OCI-LY1 (cell line): ENCODE measurements around the gene HCST.

ENCODE experiments used
- CTCF ChIP-seq: fragments of 200-600 bp; sonication (generic), shearing (Covaris generic); IDR thresholded peaks from 2 replicates; pipeline ENCODE4 v1.5.1; 2017; ENCODE audit warnings: mild to moderate bottlenecking, antibody characterized with exemption, low read length, moderate library complexity, mixed read lengths
- EZH2 ChIP-seq: fragments of 200-600 bp; sonication (generic), shearing (Covaris generic); IDR thresholded peaks from 2 replicates; pipeline ENCODE4 v1.8.0; 2017; ENCODE audit warnings: borderline replicate concordance, mixed run types, mild to moderate bottlenecking, antibody characterized with exemption, low read length, moderate library complexity, mixed read lengths

DNA sequence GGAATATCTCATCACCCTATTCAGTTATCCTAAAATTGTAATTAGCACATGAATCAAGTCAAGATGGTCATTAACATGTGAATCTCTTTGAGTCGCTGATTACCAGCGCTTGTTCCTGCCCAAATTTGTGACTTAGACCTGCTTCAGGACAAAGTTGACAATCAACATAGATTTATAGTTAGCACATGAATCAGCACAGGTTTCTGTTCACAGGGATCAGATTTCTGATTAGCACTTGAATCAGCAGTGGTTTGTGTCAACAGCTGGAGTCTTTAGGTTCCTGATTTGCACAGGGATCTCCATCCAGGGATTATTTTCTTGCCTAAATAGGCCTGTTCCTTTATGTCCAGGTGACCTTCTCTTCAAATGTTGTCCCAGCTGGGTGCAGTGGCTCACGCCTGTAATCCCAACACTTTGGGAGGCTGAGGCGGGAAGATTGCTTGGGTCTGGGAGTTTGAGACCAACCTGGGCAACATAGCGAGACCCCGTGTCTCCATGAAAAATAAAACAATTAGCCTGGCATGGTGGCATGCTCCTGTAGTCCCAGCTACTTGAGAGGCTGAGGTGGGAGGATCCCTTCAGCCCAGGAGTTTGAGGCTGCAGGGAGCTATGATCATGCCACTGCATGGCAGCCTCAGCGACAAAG lies 30.1 kb downstream of the HCST start:
- no peak for TF ChIP-seq CTCF
- no peak for TF ChIP-seq EZH2
